ENCODE data around the gene TMEM63C.

DNA sequence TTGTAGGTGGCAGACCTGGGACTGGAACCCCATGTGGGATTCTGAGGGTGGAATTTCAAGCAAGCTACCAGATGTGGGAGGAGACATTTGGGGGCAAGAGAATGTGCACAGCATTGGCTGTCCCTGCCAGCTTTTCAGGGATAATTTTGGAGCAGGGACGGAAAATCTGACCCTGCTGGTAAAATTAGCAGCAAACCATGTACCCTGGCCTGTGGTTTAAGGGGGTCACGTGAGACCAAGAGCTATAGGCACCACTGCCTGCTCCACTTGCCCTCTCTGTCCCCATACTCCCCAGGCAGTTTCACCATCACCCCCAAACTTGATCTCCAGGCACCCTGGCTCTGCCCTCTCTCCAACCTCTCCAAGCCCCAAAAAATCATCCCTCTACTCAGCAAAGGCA lies 26.5 kb upstream of the TMEM63C start:
- TF ChIP-seq, protein P1, sequence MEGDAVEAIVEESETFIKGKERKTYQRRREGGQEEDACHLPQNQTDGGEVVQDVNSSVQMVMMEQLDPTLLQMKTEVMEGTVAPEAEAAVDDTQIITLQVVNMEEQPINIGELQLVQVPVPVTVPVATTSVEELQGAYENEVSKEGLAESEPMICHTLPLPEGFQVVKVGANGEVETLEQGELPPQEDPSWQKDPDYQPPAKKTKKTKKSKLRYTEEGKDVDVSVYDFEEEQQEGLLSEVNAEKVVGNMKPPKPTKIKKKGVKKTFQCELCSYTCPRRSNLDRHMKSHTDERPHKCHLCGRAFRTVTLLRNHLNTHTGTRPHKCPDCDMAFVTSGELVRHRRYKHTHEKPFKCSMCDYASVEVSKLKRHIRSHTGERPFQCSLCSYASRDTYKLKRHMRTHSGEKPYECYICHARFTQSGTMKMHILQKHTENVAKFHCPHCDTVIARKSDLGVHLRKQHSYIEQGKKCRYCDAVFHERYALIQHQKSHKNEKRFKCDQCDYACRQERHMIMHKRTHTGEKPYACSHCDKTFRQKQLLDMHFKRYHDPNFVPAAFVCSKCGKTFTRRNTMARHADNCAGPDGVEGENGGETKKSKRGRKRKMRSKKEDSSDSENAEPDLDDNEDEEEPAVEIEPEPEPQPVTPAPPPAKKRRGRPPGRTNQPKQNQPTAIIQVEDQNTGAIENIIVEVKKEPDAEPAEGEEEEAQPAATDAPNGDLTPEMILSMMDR (conservative IDR thresholded peaks at IDR 0.05; ENCODE audit: low read length) = no peak
- TF ChIP-seq EZH2phosphoT487 (IDR thresholded peaks at IDR 0.05; ENCODE audit: borderline replicate concordance) = no peak
